WTC11 (cell line): ENCODE measurements around the gene COPB1. TPM values are rescaled to one million over a fixed set of nuclear protein-coding genes. Genes with fewer than 3 reads are reported as not detected.

Experiments used
- ATAC-seq: fragments of 200-7000 bp; cut with Tn5 transposase; 2 replicates; pipeline ENCODE4 v1.10.0; 2021; ENCODE audit warnings: mild to moderate bottlenecking, moderate library complexity
- CTCF ChIA-PET: fragments of 300-600 bp; sonication (Branson Sonifier 250); formaldehyde crosslinking; loops from one replicate; lab custom pipeline; 2021; ENCODE audit warnings: antibody characterized with exemption; lab: Charles Lee
- POLR2A ChIA-PET: fragments of 350-600 bp; sonication (Branson Sonifier 250); formaldehyde crosslinking; loops from one replicate; lab custom pipeline; 2021; ENCODE audit warnings: antibody characterized with exemption; lab: Charles Lee
- DNase-seq: peaks from one replicate; pipeline ENCODE4 v3.0.0; 2021; ENCODE audit warnings: low spot score
- H3K27ac Mint-ChIP-seq: 2 replicates; pipeline ENCODE4 v1.8.0; 2021; ENCODE audit warnings: mixed read lengths
- H3K27me3 Mint-ChIP-seq: 2 replicates; pipeline ENCODE4 v1.8.0; 2021; ENCODE audit warnings: low read depth, mild to moderate bottlenecking, moderate library complexity, mixed read lengths
- H3K36me3 Mint-ChIP-seq: 2 replicates; pipeline ENCODE4 v1.8.0; 2021; ENCODE audit warnings: mixed read lengths
- H3K4me1 Mint-ChIP-seq: 2 replicates; pipeline ENCODE4 v1.8.0; 2022; ENCODE audit warnings: mixed read lengths
- H3K4me3 Mint-ChIP-seq: 2 replicates; pipeline ENCODE4 v1.8.0; 2021; ENCODE audit warnings: mild to moderate bottlenecking, moderate library complexity, mixed read lengths
- H3K9me3 Mint-ChIP-seq: 2 replicates; pipeline ENCODE4 v1.8.0; 2021; ENCODE audit warnings: mixed read lengths
- ATF6 ChIP-seq: sonication (generic); formaldehyde crosslinking; IDR thresholded peaks from 2 replicates; pipeline ENCODE4 v1.8.1; 2023; ENCODE audit warnings: mild to moderate bottlenecking, missing genetic modification reagents
- CDX4 ChIP-seq: fragments of 250-450 bp; sonication (Bioruptor Pico); IDR thresholded peaks from 2 replicates; pipeline ENCODE4 v1.9.0; 2021; ENCODE audit warnings: moderate library complexity, mild to moderate bottlenecking, inconsistent platforms, borderline replicate concordance
- CREB1 ChIP-seq: sonication (generic); formaldehyde crosslinking; IDR thresholded peaks from 2 replicates; pipeline ENCODE4 v1.8.0; 2023; ENCODE audit warnings: mild to moderate bottlenecking, missing genetic modification reagents
- ERG ChIP-seq: fragments of 250-450 bp; sonication (Bioruptor Pico); IDR thresholded peaks from 2 replicates; pipeline ENCODE4 v1.8.0; 2021; ENCODE audit warnings: mild to moderate bottlenecking
- GABPB1 ChIP-seq: sonication (generic); formaldehyde crosslinking; IDR thresholded peaks from 2 replicates; pipeline ENCODE4 v1.8.1; 2023; ENCODE audit warnings: mild to moderate bottlenecking, missing genetic modification reagents
- GTF2I ChIP-seq: fragments of 250-450 bp; sonication (Bioruptor Pico); conservative IDR thresholded peaks from 2 replicates; pipeline ENCODE4 v1.4.0; 2021; ENCODE audit warnings: mild to moderate bottlenecking
- IRF2 ChIP-seq: sonication (generic); formaldehyde crosslinking; IDR thresholded peaks from 2 replicates; pipeline ENCODE4 v1.8.0; 2022; ENCODE audit warnings: low read depth, missing genetic modification reagents, borderline replicate concordance
- JAZF1 ChIP-seq: fragments of 250-450 bp; sonication (Bioruptor Pico); IDR thresholded peaks from 2 replicates; pipeline ENCODE4 v1.9.0; 2021; ENCODE audit warnings: moderate library complexity, mild to moderate bottlenecking, inconsistent platforms
- JUN ChIP-seq: sonication (generic); formaldehyde crosslinking; IDR thresholded peaks from 2 replicates; pipeline ENCODE4 v1.8.0; 2023; ENCODE audit warnings: mild to moderate bottlenecking, missing genetic modification reagents
- NFATC4 ChIP-seq: fragments of 250-450 bp; sonication (Bioruptor Pico); IDR thresholded peaks from 2 replicates; pipeline ENCODE4 v1.9.0; 2021; ENCODE audit warnings: mild to moderate bottlenecking
- OVOL2 ChIP-seq: fragments of 250-450 bp; sonication (Bioruptor Pico); IDR thresholded peaks from 2 replicates; pipeline ENCODE4 v1.9.0; 2021; ENCODE audit warnings: mild to moderate bottlenecking, borderline replicate concordance
- RELA ChIP-seq: sonication (generic); formaldehyde crosslinking; IDR thresholded peaks from 2 replicates; pipeline ENCODE4 v1.8.1; 2022; ENCODE audit warnings: missing genetic modification reagents, mild to moderate bottlenecking, borderline replicate concordance
- SMAD3 ChIP-seq: sonication (generic); formaldehyde crosslinking; IDR thresholded peaks from 2 replicates; pipeline ENCODE4 v1.8.0; 2022; ENCODE audit warnings: missing genetic modification reagents, mild to moderate bottlenecking, borderline replicate concordance
- TCF7 ChIP-seq: sonication (generic); formaldehyde crosslinking; IDR thresholded peaks from 2 replicates; pipeline ENCODE4 v1.8.0; 2022; ENCODE audit warnings: mild to moderate bottlenecking, low read depth, missing genetic modification reagents, moderate library complexity
- TEAD1 ChIP-seq: sonication (generic); formaldehyde crosslinking; IDR thresholded peaks from 2 replicates; pipeline ENCODE4 v1.8.0; 2022; ENCODE audit warnings: mild to moderate bottlenecking, missing genetic modification reagents
- ZNF232 ChIP-seq: sonication (generic); formaldehyde crosslinking; IDR thresholded peaks from 2 replicates; pipeline ENCODE4 v1.8.0; 2022; ENCODE audit warnings: mild to moderate bottlenecking, missing genetic modification reagents
- ZNF281 ChIP-seq: sonication (generic); formaldehyde crosslinking; IDR thresholded peaks from 2 replicates; pipeline ENCODE4 v1.8.0; 2023; ENCODE audit warnings: mild to moderate bottlenecking, missing genetic modification reagents
- ZNF396 ChIP-seq: fragments of 250-450 bp; sonication (Bioruptor Pico); IDR thresholded peaks from 2 replicates; pipeline ENCODE4 v1.8.0; 2021; ENCODE audit warnings: mild to moderate bottlenecking, moderate library complexity, borderline replicate concordance
- ZNF423 ChIP-seq: fragments of 250-450 bp; sonication (Bioruptor Pico); IDR thresholded peaks from 2 replicates; pipeline ENCODE4 v2.1.2; 2022; ENCODE audit warnings: mild to moderate bottlenecking, moderate library complexity
- ZNF425 ChIP-seq: fragments of 250-450 bp; sonication (Bioruptor Pico); conservative IDR thresholded peaks from 2 replicates; pipeline ENCODE4 v1.9.0; 2021; ENCODE audit warnings: mild to moderate bottlenecking
- ZNF512 ChIP-seq: sonication (generic); formaldehyde crosslinking; IDR thresholded peaks from 2 replicates; pipeline ENCODE4 v1.8.1; 2022; ENCODE audit warnings: missing genetic modification reagents, borderline replicate concordance
- total RNA-seq: library from RNA; stranded (reverse); gene quantifications from 3 replicates; pipeline ENCODE4 v1.2.3, GENCODE V29; 2021
- TF ChIP-seq, protein P1 (sequence below): fragments of 250-450 bp; sonication (Bioruptor Pico); IDR thresholded peaks from 2 replicates; pipeline ENCODE4 v1.9.0; 2021; ENCODE audit warnings: mild to moderate bottlenecking
- TF ChIP-seq, protein P2 (sequence below): sonication (generic); formaldehyde crosslinking; IDR thresholded peaks from 2 replicates; pipeline ENCODE4 v1.8.1; 2023; ENCODE audit warnings: mild to moderate bottlenecking, missing genetic modification reagents, moderate library complexity

COPB1 gene
- total RNA-seq, 1 experiment from 2014 or later = 76.3 TPM

DNA sequence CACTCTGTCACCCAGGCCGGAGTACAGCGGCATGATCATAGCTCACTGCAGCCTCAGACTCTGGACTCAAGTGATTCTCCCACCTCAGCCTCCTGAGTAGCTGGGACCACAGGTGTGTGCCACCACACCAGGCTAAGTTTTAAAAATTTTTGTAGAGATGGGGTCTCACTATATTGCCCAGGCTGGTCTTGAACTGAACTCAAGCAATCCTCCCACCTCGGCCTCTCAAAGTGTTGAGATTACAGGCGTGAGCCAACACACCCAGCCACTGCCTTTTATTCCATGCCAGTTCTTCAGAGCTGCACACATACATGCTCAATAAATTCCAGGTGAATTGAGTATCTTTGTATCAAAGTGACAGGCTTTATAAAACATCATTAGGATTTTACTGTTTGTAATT is 2.4 kb upstream of the COPB1 start (continued):
- TF ChIP-seq CDX4 (CRISPR knock-in tag) (no peak), ZNF423 (CRISPR knock-in tag) (no peak), GTF2I (no peak), ZNF281 (CRISPR knock-in tag) (no peak), RELA (CRISPR knock-in tag) (no peak)
- TF ChIP-seq, protein P1, sequence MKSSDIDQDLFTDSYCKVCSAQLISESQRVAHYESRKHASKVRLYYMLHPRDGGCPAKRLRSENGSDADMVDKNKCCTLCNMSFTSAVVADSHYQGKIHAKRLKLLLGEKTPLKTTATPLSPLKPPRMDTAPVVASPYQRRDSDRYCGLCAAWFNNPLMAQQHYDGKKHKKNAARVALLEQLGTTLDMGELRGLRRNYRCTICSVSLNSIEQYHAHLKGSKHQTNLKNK (CRISPR knock-in tag) = no peak
- TF ChIP-seq, all 79 proteins: peak for 0

GRCh38 chr11:14500181-14500651 is 605 bp upstream of the COPB1 start:
- Mint-ChIP-seq H3K27me3 (no peaks in the 10 kb centered on the region), H3K4me1 (peaks cover 6% of the 10 kb centered on the region), H3K36me3 (peaks cover 34% of the 10 kb centered on the region), H3K27ac (peak overlapping the region; percentile 98), H3K4me3 (peak overlapping the region; percentile 97), H3K9me3 (no peaks in the 10 kb centered on the region)
- ATAC-seq (peak; percentile 20), DNase-seq (no peak)
- ChIA-PET CTCF (interaction anchor here (0.8 to 1.5 kb wide), 2 partner anchors 46 to 407 kb away, joined by 3 read pairs; no protein-coding TSS in a partner anchor), POLR2A (interaction anchor here (0.8 kb wide), 1 partner anchor 20 kb away, joined by 4 read pairs; the partner anchor contains the start of gene PSMA1)
- TF ChIP-seq OVOL2 (CRISPR knock-in tag) (no peak), SMAD3 (CRISPR knock-in tag) (no peak), JUN (CRISPR knock-in tag) (no peak), TCF7 (no peak), CREB1 (CRISPR knock-in tag) (no peak), ZNF512 (CRISPR knock-in tag) (no peak), TEAD1 (CRISPR knock-in tag) (no peak), ZNF232 (CRISPR knock-in tag) (no peak), ZNF425 (CRISPR knock-in tag) (no peak), GABPB1 (CRISPR knock-in tag) (no peak), NFATC4 (no peak), ATF6 (CRISPR knock-in tag) (no peak), JAZF1 (CRISPR knock-in tag) (no peak), ERG (CRISPR knock-in tag) (no peak), IRF2 (CRISPR knock-in tag) (no peak), ZNF396 (CRISPR knock-in tag) (no peak)
- TF ChIP-seq, protein P2, sequence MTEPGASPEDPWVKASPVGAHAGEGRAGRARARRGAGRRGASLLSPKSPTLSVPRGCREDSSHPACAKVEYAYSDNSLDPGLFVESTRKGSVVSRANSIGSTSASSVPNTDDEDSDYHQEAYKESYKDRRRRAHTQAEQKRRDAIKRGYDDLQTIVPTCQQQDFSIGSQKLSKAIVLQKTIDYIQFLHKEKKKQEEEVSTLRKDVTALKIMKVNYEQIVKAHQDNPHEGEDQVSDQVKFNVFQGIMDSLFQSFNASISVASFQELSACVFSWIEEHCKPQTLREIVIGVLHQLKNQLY (CRISPR knock-in tag) = no peak
- TF ChIP-seq, protein P1 (CRISPR knock-in tag) = no peak
